GM23338 (cell line): Measurements from ENCODE around the gene RAB15. TPM values are rescaled to one million over a fixed set of nuclear protein-coding genes. Genes with fewer than 3 reads are reported as not detected.

Source experiments
- ATAC-seq: fragments of 200-7000 bp; cut with Tn5 transposase; 3 replicates; pipeline ENCODE4 v1.9.1; 2020
- DNase-seq: peaks from one replicate; pipeline ENCODE4 v3.0.0-alpha.2; 2015; ENCODE audit warnings: low spot score
- H2AFZ ChIP-seq: fragments of 200-600 bp; sonication (generic); 2 replicates; pipeline ENCODE4 v1.8.0; 2016; ENCODE audit warnings: antibody characterized with exemption, mild to moderate bottlenecking, moderate library complexity
- H3F3A ChIP-seq: fragments of 200-600 bp; sonication (generic); replicated peaks from 2 replicates; pipeline ENCODE4 v1.8.0; 2017; ENCODE audit warnings: antibody characterized with exemption, mixed run types, low read depth
- H3K27ac ChIP-seq: fragments of 200-600 bp; sonication (generic); 2 replicates; pipeline ENCODE4 v1.6.1; 2016; ENCODE audit warnings: low read depth
- H3K27me3 ChIP-seq: fragments of 200-600 bp; sonication (generic); 2 replicates; pipeline ENCODE4 v1.8.0; 2016; ENCODE audit warnings: mild to moderate bottlenecking, mixed run types, moderate library complexity; ENCODE audit not compliant: insufficient read depth
- H3K36me3 ChIP-seq: fragments of 200-600 bp; sonication (generic); 2 replicates; pipeline ENCODE4 v1.8.0; 2016; ENCODE audit warnings: mild to moderate bottlenecking; ENCODE audit not compliant: insufficient read depth
- H3K4me1 ChIP-seq: fragments of 200-600 bp; sonication (generic); 2 replicates; pipeline ENCODE4 v1.8.0; 2016; ENCODE audit warnings: mild to moderate bottlenecking, moderate library complexity; ENCODE audit not compliant: insufficient read depth
- H3K4me2 ChIP-seq: fragments of 200-600 bp; sonication (generic); 2 replicates; pipeline ENCODE4 v1.7.1; 2017; ENCODE audit warnings: mixed run types
- H3K4me3 ChIP-seq: fragments of 200-600 bp; sonication (generic); 2 replicates; pipeline ENCODE4 v1.6.1; 2016; ENCODE audit warnings: mixed run types
- H3K79me2 ChIP-seq: fragments of 200-600 bp; sonication (generic); replicated peaks from 2 replicates; pipeline ENCODE4 v1.8.0; 2017; ENCODE audit warnings: mild to moderate bottlenecking; ENCODE audit not compliant: insufficient read depth
- H3K9me2 ChIP-seq: fragments of 200-600 bp; sonication (generic); 2 replicates; pipeline ENCODE4 v1.8.0; 2017; ENCODE audit not compliant: insufficient read depth
- H4K20me1 ChIP-seq: fragments of 200-600 bp; sonication (generic); replicated peaks from 2 replicates; pipeline ENCODE4 v1.8.0; 2017; ENCODE audit warnings: mild to moderate bottlenecking; ENCODE audit not compliant: insufficient read depth
- H3K27ac Mint-ChIP-seq: 2 replicates; pipeline ENCODE4 v1.8.0; 2020; ENCODE audit warnings: inconsistent platforms, mild to moderate bottlenecking, moderate library complexity, mixed read lengths
- H3K27me3 Mint-ChIP-seq: 3 replicates; pipeline ENCODE4 v1.8.0; 2022; ENCODE audit warnings: low read depth, mild to moderate bottlenecking, moderate library complexity, mixed read lengths, inconsistent platforms; ENCODE audit not compliant: insufficient read depth, poor library complexity
- H3K36me3 Mint-ChIP-seq: 3 replicates; pipeline ENCODE4 v1.8.0; 2021; ENCODE audit warnings: low read depth, mild to moderate bottlenecking, inconsistent platforms, moderate library complexity, mixed read lengths
- H3K4me1 Mint-ChIP-seq: 3 replicates; pipeline ENCODE4 v1.8.0; 2020; ENCODE audit warnings: mild to moderate bottlenecking, inconsistent platforms, mixed read lengths
- H3K4me3 Mint-ChIP-seq: 3 replicates; pipeline ENCODE4 v1.8.0; 2021; ENCODE audit warnings: moderate library complexity, mild to moderate bottlenecking, inconsistent platforms, mixed read lengths
- H3K9me3 Mint-ChIP-seq: 3 replicates; pipeline ENCODE4 v1.8.0; 2020; ENCODE audit warnings: moderate library complexity, mild to moderate bottlenecking, inconsistent platforms, mixed read lengths
- CREB1 ChIP-seq: fragments of 250-450 bp; sonication (Bioruptor Pico); IDR thresholded peaks from 2 replicates; pipeline ENCODE4 v1.5.0; 2020; ENCODE audit warnings: low read depth, mild to moderate bottlenecking, moderate library complexity
- EZH2 ChIP-seq: fragments of 200-600 bp; sonication (generic); IDR thresholded peaks from one replicate; pipeline ENCODE4 v1.8.0; 2017; ENCODE audit warnings: antibody characterized with exemption, mild to moderate bottlenecking, low read depth; ENCODE audit not compliant: unreplicated experiment
- EZH2phosphoT487 ChIP-seq: fragments of 200-600 bp; sonication (generic); IDR thresholded peaks from one replicate; pipeline ENCODE4 v1.8.1; 2018; ENCODE audit warnings: antibody characterized with exemption; ENCODE audit not compliant: unreplicated experiment
- JUNB ChIP-seq: IDR thresholded peaks from one replicate; pipeline ENCODE4 v1.6.1; 2016; ENCODE audit warnings: antibody characterized with exemption; ENCODE audit not compliant: unreplicated experiment
- NANOG ChIP-seq: IDR thresholded peaks from 2 replicates; pipeline ENCODE4 v1.6.1; 2016; ENCODE audit warnings: antibody characterized with exemption, borderline replicate concordance
- POLR2AphosphoS5 ChIP-seq: IDR thresholded peaks from 2 replicates; pipeline ENCODE4 v1.6.1; 2016; ENCODE audit warnings: antibody characterized with exemption, low read depth
- STAT1 ChIP-seq: IDR thresholded peaks from one replicate; pipeline ENCODE4 v1.6.1; 2016; ENCODE audit warnings: antibody characterized with exemption; ENCODE audit not compliant: unreplicated experiment
- polyA plus RNA-seq: library from polyadenylated mRNA; unstranded; fragments of >200 nt; fragmentation: Nextera tagmentation; extraction: Ambion mirVana; gene quantifications from 2 replicates; pipeline ENCODE4 v1.2.1, GENCODE V29; 2016
- total RNA-seq: library from RNA; depleted of rRNA; stranded (reverse); fragments of >200 nt; shearing (Covaris generic); gene quantifications from 2 replicates; pipeline ENCODE4 v1.2.3, GENCODE V29; 2014
- TF ChIP-seq, protein P1 (sequence below): IDR thresholded peaks from 2 replicates; pipeline ENCODE4 v1.6.1; 2016; ENCODE audit warnings: antibody characterized with exemption
- TF ChIP-seq, protein P2 (sequence below): IDR thresholded peaks from one replicate; pipeline ENCODE4 v1.6.1; 2018; ENCODE audit warnings: antibody characterized with exemption; ENCODE audit not compliant: unreplicated experiment
- TF ChIP-seq, protein P3 (sequence below): fragments of 250-450 bp; sonication (Bioruptor Pico); IDR thresholded peaks from 2 replicates; pipeline ENCODE4 v1.5.0; 2020; ENCODE audit warnings: mild to moderate bottlenecking, moderate library complexity

Gene RAB15
- total and polyA plus RNA-seq, 2 experiments from 2014 or later, result 17.4 to 43.3 TPM

DNA sequence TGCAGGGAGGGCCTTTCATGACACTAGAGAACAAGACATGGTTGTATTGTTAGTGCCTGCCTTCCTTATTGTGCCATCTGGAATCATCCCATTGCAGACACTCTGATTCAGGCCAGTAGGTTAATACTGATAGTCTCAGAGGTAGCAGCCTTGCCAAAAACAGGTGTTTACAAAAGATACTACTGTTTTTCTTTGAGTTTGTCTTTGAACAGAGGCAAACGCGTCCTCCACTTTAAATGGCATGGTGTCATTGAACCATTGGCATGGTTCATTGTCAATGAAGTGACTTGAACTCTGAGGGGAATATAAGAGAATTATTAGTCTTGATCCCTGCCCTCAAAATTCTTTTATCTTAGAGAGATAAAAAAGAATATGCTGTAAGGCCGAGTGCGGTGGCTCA lies 18.8 kb upstream of the RAB15 start:
- peaks cover 2% of the 10 kb centered on the region; the same call in 1 of the 2 replicates for H3K27me3 ChIP-seq
- H3K4me1 Mint-ChIP-seq, result peaks cover 6% of the 10 kb centered on the region
- H3K36me3 Mint-ChIP-seq, result no peaks in the 10 kb centered on the region
- peaks cover 37% of the 10 kb centered on the region for H3K79me2 ChIP-seq
- TF ChIP-seq, protein P1, sequence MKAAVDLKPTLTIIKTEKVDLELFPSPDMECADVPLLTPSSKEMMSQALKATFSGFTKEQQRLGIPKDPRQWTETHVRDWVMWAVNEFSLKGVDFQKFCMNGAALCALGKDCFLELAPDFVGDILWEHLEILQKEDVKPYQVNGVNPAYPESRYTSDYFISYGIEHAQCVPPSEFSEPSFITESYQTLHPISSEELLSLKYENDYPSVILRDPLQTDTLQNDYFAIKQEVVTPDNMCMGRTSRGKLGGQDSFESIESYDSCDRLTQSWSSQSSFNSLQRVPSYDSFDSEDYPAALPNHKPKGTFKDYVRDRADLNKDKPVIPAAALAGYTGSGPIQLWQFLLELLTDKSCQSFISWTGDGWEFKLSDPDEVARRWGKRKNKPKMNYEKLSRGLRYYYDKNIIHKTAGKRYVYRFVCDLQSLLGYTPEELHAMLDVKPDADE, result no peak
- no peak for TF ChIP-seq NANOG
- TF ChIP-seq JUNB, result no peak
- no peak for TF ChIP-seq EZH2phosphoT487
- TF ChIP-seq, protein P2, sequence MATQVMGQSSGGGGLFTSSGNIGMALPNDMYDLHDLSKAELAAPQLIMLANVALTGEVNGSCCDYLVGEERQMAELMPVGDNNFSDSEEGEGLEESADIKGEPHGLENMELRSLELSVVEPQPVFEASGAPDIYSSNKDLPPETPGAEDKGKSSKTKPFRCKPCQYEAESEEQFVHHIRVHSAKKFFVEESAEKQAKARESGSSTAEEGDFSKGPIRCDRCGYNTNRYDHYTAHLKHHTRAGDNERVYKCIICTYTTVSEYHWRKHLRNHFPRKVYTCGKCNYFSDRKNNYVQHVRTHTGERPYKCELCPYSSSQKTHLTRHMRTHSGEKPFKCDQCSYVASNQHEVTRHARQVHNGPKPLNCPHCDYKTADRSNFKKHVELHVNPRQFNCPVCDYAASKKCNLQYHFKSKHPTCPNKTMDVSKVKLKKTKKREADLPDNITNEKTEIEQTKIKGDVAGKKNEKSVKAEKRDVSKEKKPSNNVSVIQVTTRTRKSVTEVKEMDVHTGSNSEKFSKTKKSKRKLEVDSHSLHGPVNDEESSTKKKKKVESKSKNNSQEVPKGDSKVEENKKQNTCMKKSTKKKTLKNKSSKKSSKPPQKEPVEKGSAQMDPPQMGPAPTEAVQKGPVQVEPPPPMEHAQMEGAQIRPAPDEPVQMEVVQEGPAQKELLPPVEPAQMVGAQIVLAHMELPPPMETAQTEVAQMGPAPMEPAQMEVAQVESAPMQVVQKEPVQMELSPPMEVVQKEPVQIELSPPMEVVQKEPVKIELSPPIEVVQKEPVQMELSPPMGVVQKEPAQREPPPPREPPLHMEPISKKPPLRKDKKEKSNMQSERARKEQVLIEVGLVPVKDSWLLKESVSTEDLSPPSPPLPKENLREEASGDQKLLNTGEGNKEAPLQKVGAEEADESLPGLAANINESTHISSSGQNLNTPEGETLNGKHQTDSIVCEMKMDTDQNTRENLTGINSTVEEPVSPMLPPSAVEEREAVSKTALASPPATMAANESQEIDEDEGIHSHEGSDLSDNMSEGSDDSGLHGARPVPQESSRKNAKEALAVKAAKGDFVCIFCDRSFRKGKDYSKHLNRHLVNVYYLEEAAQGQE, result no peak
- TF ChIP-seq CREB1, result no peak
- TF ChIP-seq POLR2AphosphoS5, result no peak
- TF ChIP-seq EZH2, result no peak
- no peak for TF ChIP-seq STAT1
- TF ChIP-seq, protein P3, sequence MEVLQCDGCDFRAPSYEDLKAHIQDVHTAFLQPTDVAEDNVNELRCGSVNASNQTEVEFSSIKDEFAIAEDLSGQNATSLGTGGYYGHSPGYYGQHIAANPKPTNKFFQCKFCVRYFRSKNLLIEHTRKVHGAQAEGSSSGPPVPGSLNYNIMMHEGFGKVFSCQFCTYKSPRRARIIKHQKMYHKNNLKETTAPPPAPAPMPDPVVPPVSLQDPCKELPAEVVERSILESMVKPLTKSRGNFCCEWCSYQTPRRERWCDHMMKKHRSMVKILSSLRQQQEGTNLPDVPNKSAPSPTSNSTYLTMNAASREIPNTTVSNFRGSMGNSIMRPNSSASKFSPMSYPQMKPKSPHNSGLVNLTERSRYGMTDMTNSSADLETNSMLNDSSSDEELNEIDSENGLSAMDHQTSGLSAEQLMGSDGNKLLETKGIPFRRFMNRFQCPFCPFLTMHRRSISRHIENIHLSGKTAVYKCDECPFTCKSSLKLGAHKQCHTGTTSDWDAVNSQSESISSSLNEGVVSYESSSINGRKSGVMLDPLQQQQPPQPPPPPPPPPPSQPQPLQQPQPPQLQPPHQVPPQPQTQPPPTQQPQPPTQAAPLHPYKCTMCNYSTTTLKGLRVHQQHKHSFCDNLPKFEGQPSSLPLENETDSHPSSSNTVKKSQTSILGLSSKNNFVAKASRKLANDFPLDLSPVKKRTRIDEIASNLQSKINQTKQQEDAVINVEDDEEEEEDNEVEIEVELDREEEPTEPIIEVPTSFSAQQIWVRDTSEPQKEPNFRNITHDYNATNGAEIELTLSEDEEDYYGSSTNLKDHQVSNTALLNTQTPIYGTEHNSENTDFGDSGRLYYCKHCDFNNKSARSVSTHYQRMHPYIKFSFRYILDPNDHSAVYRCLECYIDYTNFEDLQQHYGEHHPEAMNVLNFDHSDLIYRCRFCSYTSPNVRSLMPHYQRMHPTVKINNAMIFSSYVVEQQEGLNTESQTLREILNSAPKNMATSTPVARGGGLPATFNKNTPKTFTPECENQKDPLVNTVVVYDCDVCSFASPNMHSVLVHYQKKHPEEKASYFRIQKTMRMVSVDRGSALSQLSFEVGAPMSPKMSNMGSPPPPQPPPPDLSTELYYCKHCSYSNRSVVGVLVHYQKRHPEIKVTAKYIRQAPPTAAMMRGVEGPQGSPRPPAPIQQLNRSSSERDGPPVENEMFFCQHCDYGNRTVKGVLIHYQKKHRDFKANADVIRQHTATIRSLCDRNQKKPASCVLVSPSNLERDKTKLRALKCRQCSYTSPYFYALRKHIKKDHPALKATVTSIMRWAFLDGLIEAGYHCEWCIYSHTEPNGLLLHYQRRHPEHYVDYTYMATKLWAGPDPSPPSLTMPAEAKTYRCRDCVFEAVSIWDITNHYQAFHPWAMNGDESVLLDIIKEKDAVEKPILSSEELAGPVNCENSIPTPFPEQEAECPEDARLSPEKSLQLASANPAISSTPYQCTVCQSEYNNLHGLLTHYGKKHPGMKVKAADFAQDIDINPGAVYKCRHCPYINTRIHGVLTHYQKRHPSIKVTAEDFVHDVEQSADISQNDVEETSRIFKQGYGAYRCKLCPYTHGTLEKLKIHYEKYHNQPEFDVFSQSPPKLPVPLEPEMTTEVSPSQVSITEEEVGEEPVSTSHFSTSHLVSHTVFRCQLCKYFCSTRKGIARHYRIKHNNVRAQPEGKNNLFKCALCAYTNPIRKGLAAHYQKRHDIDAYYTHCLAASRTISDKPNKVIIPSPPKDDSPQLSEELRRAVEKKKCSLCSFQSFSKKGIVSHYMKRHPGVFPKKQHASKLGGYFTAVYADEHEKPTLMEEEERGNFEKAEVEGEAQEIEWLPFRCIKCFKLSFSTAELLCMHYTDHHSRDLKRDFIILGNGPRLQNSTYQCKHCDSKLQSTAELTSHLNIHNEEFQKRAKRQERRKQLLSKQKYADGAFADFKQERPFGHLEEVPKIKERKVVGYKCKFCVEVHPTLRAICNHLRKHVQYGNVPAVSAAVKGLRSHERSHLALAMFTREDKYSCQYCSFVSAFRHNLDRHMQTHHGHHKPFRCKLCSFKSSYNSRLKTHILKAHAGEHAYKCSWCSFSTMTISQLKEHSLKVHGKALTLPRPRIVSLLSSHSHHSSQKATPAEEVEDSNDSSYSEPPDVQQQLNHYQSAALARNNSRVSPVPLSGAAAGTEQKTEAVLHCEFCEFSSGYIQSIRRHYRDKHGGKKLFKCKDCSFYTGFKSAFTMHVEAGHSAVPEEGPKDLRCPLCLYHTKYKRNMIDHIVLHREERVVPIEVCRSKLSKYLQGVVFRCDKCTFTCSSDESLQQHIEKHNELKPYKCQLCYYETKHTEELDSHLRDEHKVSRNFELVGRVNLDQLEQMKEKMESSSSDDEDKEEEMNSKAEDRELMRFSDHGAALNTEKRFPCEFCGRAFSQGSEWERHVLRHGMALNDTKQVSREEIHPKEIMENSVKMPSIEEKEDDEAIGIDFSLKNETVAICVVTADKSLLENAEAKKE (CRISPR knock-in tag), result no peak
- no peak overlapping the region for H3K27ac ChIP-seq
- peaks cover 6% of the 10 kb centered on the region; the same call in 1 of the 2 replicates for H4K20me1 ChIP-seq
- H3K27me3 Mint-ChIP-seq, result peaks cover 9% of the 10 kb centered on the region
- H3F3A ChIP-seq, result 0 out of 2 replicates have a peak, but pooled peaks cover 3% of the 10 kb centered on the region
- no peaks in the 10 kb centered on the region for H3K9me2 ChIP-seq
- H2AFZ ChIP-seq, result no peak overlapping the region
- ATAC-seq (no peak), DNase-seq (no peak)
- peaks cover 11% of the 10 kb centered on the region for H3K4me1 ChIP-seq
- no peaks in the 10 kb centered on the region for H3K36me3 ChIP-seq
- no peak overlapping the region for H3K4me3 Mint-ChIP-seq
- no peak overlapping the region for H3K27ac Mint-ChIP-seq
- H3K4me3 ChIP-seq, result no peak overlapping the region
- H3K9me3 Mint-ChIP-seq, result no peaks in the 10 kb centered on the region
- H3K4me2 ChIP-seq, result no peak overlapping the region
